ENCODE data around the gene ZNF584. TPM values are rescaled to one million over a fixed set of nuclear protein-coding genes. Genes with fewer than 3 reads are reported as not detected.

The ZNF584 gene
- polyA plus RNA-seq, 4 donors, result 1.8 to 7.6 (median 6.0) TPM

- FAIRE-seq (no peak), DNase-seq (peak in 1 of 2 donors; percentile 35)
- no peak overlapping the region for H3K27ac ChIP-seq (ENCODE audit: low read depth in 1 of 3, low read length in 2 of 3)
- peaks cover 0 to 5% (median 0%) of the 10 kb centered on the region in 3 donors for H3K36me3 ChIP-seq (ENCODE audit: control insufficient read depth in 3 of 3, insufficient read depth in 2 of 3, low read depth in 1 of 3, low read length in 3 of 3)
- no peaks in the 10 kb centered on the region for H3K27me3 ChIP-seq (ENCODE audit: control insufficient read depth in 3 of 3, insufficient read depth in 3 of 3, low read length in 3 of 3)
- no peaks in the 10 kb centered on the region for H3K9me3 ChIP-seq (ENCODE audit: control insufficient read depth in 2 of 2, insufficient read depth in 1 of 2, low read depth in 1 of 2, low read length in 1 of 2)
- peaks cover 4 to 25% (median 6%) of the 10 kb centered on the region in 3 donors for H3K4me1 ChIP-seq (ENCODE audit: control insufficient read depth in 3 of 3, insufficient read depth in 2 of 3, low read depth in 1 of 3, low read length in 2 of 3)
- peak overlapping the region in 2 of 3 donors; percentile 68 to 80 for H3K4me3 ChIP-seq (ENCODE audit: low read depth in 1 of 3, low read length in 3 of 3)
- WGBS, 3 donors, result 67 to 75% (median 73%) methylated on average over 10 of the region's 10 CpGs
Observed at GRCh38 chr19:58406818-58407657, 1.4 kb upstream of the ZNF584 start.

GRCh38 chr19:58407658-58408151 is 744 bp upstream of the ZNF584 start:
- Histone ChIP-seq H3K4me3 (ENCODE audit: low read depth in 1 of 3, low read length in 3 of 3) (peak overlapping the region; percentile 60 to 80 (median 68)), H3K36me3 (ENCODE audit: control insufficient read depth in 3 of 3, insufficient read depth in 2 of 3, low read depth in 1 of 3, low read length in 3 of 3) (peaks cover 0 to 5% (median 0%) of the 10 kb centered on the region in 3 donors), H3K9me3 (ENCODE audit: control insufficient read depth in 2 of 2, insufficient read depth in 1 of 2, low read depth in 1 of 2, low read length in 1 of 2) (no peaks in the 10 kb centered on the region), H3K27me3 (ENCODE audit: control insufficient read depth in 3 of 3, insufficient read depth in 3 of 3, low read length in 3 of 3) (no peaks in the 10 kb centered on the region), H3K4me1 (ENCODE audit: control insufficient read depth in 3 of 3, insufficient read depth in 2 of 3, low read depth in 1 of 3, low read length in 2 of 3) (peaks cover 4 to 21% (median 6%) of the 10 kb centered on the region in 3 donors), H3K27ac (ENCODE audit: low read depth in 1 of 3, low read length in 2 of 3) (peak overlapping the region; percentile 45 to 90 (median 88))
- WGBS, 3 donors, result 10 to 15% (median 11%) methylated on average over 22 of the region's 22 CpGs
- FAIRE-seq, result no peak
- peak in 1 of 2 donors; percentile 62 for DNase-seq

- H3K27me3 ChIP-seq (ENCODE audit: control insufficient read depth in 3 of 3, insufficient read depth in 3 of 3, low read length in 3 of 3), result no peaks in the 10 kb centered on the region
- FAIRE-seq, result no peak
- H3K36me3 ChIP-seq (ENCODE audit: control insufficient read depth in 3 of 3, insufficient read depth in 2 of 3, low read depth in 1 of 3, low read length in 3 of 3), result peaks cover 0 to 5% (median 0%) of the 10 kb centered on the region in 3 donors
- 4 to 5% (median 4%) methylated on average over 32 to 34 of the region's 34 CpGs for WGBS, 3 donors
- peak overlapping the region in 2 of 3 donors; percentile 4 to 88 for H3K27ac ChIP-seq (ENCODE audit: low read depth in 1 of 3, low read length in 2 of 3)
- peaks cover 4 to 12% (median 6%) of the 10 kb centered on the region in 3 donors for H3K4me1 ChIP-seq (ENCODE audit: control insufficient read depth in 3 of 3, insufficient read depth in 2 of 3, low read depth in 1 of 3, low read length in 2 of 3)
- H3K4me3 ChIP-seq (ENCODE audit: low read depth in 1 of 3, low read length in 3 of 3), result peak overlapping the region; percentile 68 to 80 (median 80)
- no peaks in the 10 kb centered on the region for H3K9me3 ChIP-seq (ENCODE audit: control insufficient read depth in 2 of 2, insufficient read depth in 1 of 2, low read depth in 1 of 2, low read length in 1 of 2)
- DNase-seq, result peak in 1 of 2 donors; percentile 51
Observed at GRCh38 chr19:58409010-58409790, 751 bp downstream of the ZNF584 start.

- Histone ChIP-seq H3K27ac (ENCODE audit: low read depth in 1 of 3, low read length in 2 of 3) (no peak overlapping the region), H3K4me3 (ENCODE audit: low read depth in 1 of 3, low read length in 3 of 3) (no peak overlapping the region), H3K36me3 (ENCODE audit: control insufficient read depth in 3 of 3, insufficient read depth in 2 of 3, low read depth in 1 of 3, low read length in 3 of 3) (peaks cover 0 to 36% (median 14%) of the 10 kb centered on the region in 3 donors), H3K27me3 (ENCODE audit: control insufficient read depth in 3 of 3, insufficient read depth in 3 of 3, low read length in 3 of 3) (no peaks in the 10 kb centered on the region), H3K9me3 (ENCODE audit: control insufficient read depth in 2 of 2, insufficient read depth in 1 of 2, low read depth in 1 of 2, low read length in 1 of 2) (peaks cover 0 to 31% of the 10 kb centered on the region in 2 donors), H3K4me1 (ENCODE audit: control insufficient read depth in 3 of 3, insufficient read depth in 2 of 3, low read depth in 1 of 3, low read length in 2 of 3) (no peaks in the 10 kb centered on the region)
- FAIRE-seq (no peak), DNase-seq (no peak)
- 97% methylated on average over 5 of the region's 5 CpGs for WGBS, 3 donors
Observed at GRCh38 chr19:58416604-58417003, 8.2 kb downstream of the ZNF584 start.

GRCh38 chr19:58417071-58417470 is 8.6 kb downstream of the ZNF584 start:
- no peak for DNase-seq
- Histone ChIP-seq H3K27ac (ENCODE audit: low read depth in 1 of 3, low read length in 2 of 3) (no peak overlapping the region), H3K36me3 (ENCODE audit: control insufficient read depth in 3 of 3, insufficient read depth in 2 of 3, low read depth in 1 of 3, low read length in 3 of 3) (peaks cover 0 to 36% (median 14%) of the 10 kb centered on the region in 3 donors), H3K9me3 (ENCODE audit: control insufficient read depth in 2 of 2, insufficient read depth in 1 of 2, low read depth in 1 of 2, low read length in 1 of 2) (peaks cover 0 to 31% of the 10 kb centered on the region in 2 donors), H3K4me1 (ENCODE audit: control insufficient read depth in 3 of 3, insufficient read depth in 2 of 3, low read depth in 1 of 3, low read length in 2 of 3) (no peaks in the 10 kb centered on the region), H3K4me3 (ENCODE audit: low read depth in 1 of 3, low read length in 3 of 3) (no peak overlapping the region), H3K27me3 (ENCODE audit: control insufficient read depth in 3 of 3, insufficient read depth in 3 of 3, low read length in 3 of 3) (no peaks in the 10 kb centered on the region)
- 96 to 98% (median 98%) methylated on average over 7 of the region's 7 CpGs for WGBS, 3 donors
- no peak for FAIRE-seq

- DNase-seq (no peak), FAIRE-seq (no peak)
- no peak overlapping the region for H3K27ac ChIP-seq (ENCODE audit: low read depth in 1 of 3, low read length in 2 of 3)
- H3K9me3 ChIP-seq (ENCODE audit: control insufficient read depth in 2 of 2, insufficient read depth in 1 of 2, low read depth in 1 of 2, low read length in 1 of 2), result peaks cover 3 to 87% of the 10 kb centered on the region in 2 donors
- no peak overlapping the region for H3K4me3 ChIP-seq (ENCODE audit: low read depth in 1 of 3, low read length in 3 of 3)
- no peaks in the 10 kb centered on the region for H3K4me1 ChIP-seq (ENCODE audit: control insufficient read depth in 3 of 3, insufficient read depth in 2 of 3, low read depth in 1 of 3, low read length in 2 of 3)
- H3K27me3 ChIP-seq (ENCODE audit: control insufficient read depth in 3 of 3, insufficient read depth in 3 of 3, low read length in 3 of 3), result no peaks in the 10 kb centered on the region
- peaks cover 0 to 5% (median under 1%) of the 10 kb centered on the region in 3 donors for H3K36me3 ChIP-seq (ENCODE audit: control insufficient read depth in 3 of 3, insufficient read depth in 2 of 3, low read depth in 1 of 3, low read length in 3 of 3)
- WGBS, 3 donors, result 64 to 79% (median 78%) methylated on average over 1 of the region's 1 CpG
Observed at GRCh38 chr19:58428617-58429016, 20.2 kb downstream of the ZNF584 start.

- H3K9me3 ChIP-seq (ENCODE audit: control insufficient read depth in 2 of 2, insufficient read depth in 1 of 2, low read depth in 1 of 2, low read length in 1 of 2), result peaks cover 5 to 95% of the 10 kb centered on the region in 2 donors
Observed at GRCh38 chr19:58429745-58430144, 21.3 kb downstream of the ZNF584 start.

GRCh38 chr19:58434217-58434616 is 25.8 kb downstream of the ZNF584 start:
- Histone ChIP-seq H3K27me3 (ENCODE audit: control insufficient read depth in 3 of 3, insufficient read depth in 3 of 3, low read length in 3 of 3) (no peaks in the 10 kb centered on the region), H3K4me3 (ENCODE audit: low read depth in 1 of 3, low read length in 3 of 3) (no peak overlapping the region), H3K27ac (ENCODE audit: low read depth in 1 of 3, low read length in 2 of 3) (no peak overlapping the region), H3K4me1 (ENCODE audit: control insufficient read depth in 3 of 3, insufficient read depth in 2 of 3, low read depth in 1 of 3, low read length in 2 of 3) (peaks cover 0 to 3% (median 0%) of the 10 kb centered on the region in 3 donors), H3K36me3 (ENCODE audit: control insufficient read depth in 3 of 3, insufficient read depth in 2 of 3, low read depth in 1 of 3, low read length in 3 of 3) (peaks cover 6 to 47% (median 23%) of the 10 kb centered on the region in 3 donors), H3K9me3 (ENCODE audit: control insufficient read depth in 2 of 2, insufficient read depth in 1 of 2, low read depth in 1 of 2, low read length in 1 of 2) (peaks cover 9 to 96% of the 10 kb centered on the region in 2 donors)
- no peak for FAIRE-seq
- no peak for DNase-seq
- 97 to 100% (median 98%) methylated on average over 2 of the region's 2 CpGs for WGBS, 3 donors

More at GRCh38 chr19:58429745-58430144, 21.3 kb downstream of the ZNF584 start:
- Histone ChIP-seq H3K36me3 (ENCODE audit: control insufficient read depth in 3 of 3, insufficient read depth in 2 of 3, low read depth in 1 of 3, low read length in 3 of 3) (peaks cover 6 to 15% (median 12%) of the 10 kb centered on the region in 3 donors), H3K4me3 (ENCODE audit: low read depth in 1 of 3, low read length in 3 of 3) (no peak overlapping the region), H3K4me1 (ENCODE audit: control insufficient read depth in 3 of 3, insufficient read depth in 2 of 3, low read depth in 1 of 3, low read length in 2 of 3) (no peaks in the 10 kb centered on the region), H3K27ac (ENCODE audit: low read depth in 1 of 3, low read length in 2 of 3) (no peak overlapping the region), H3K27me3 (ENCODE audit: control insufficient read depth in 3 of 3, insufficient read depth in 3 of 3, low read length in 3 of 3) (no peaks in the 10 kb centered on the region)
- DNase-seq (no peak), FAIRE-seq (no peak)

All from small intestine (tissue), 7 donors.